HG03558 (cell line): ENCODE data around the gene COL13A1.

Experiments used
- ATAC-seq: cut with Tn5 transposase; IDR thresholded peaks from one replicate; pipeline ENCODE4 v1.9.1; 2021; ENCODE audit warnings: moderate number of reproducible peaks; ENCODE audit not compliant: unreplicated experiment; ENCODE audit errors: extremely low read depth

The COL13A1 gene

GRCh38 chr10:69842882-69843281, 41.2 kb downstream of the COL13A1 start:
- ATAC-seq, result no peak

GRCh38 chr10:69843923-69844322, 42.2 kb downstream of the COL13A1 start:
- ATAC-seq, result no peak

GRCh38 chr10:69844698-69845097, 43.0 kb downstream of the COL13A1 start:
- no peak for ATAC-seq

- no peak for ATAC-seq
Measured at GRCh38 chr10:69845574-69846292, 44.0 kb downstream of the COL13A1 start.

- ATAC-seq, result no peak
Measured at GRCh38 chr10:69846293-69846921, 44.7 kb downstream of the COL13A1 start.

GRCh38 chr10:69847458-69847857, 45.8 kb downstream of the COL13A1 start:
- no peak for ATAC-seq

GRCh38 chr10:69847883-69848282, 46.2 kb downstream of the COL13A1 start:
- no peak for ATAC-seq

- ATAC-seq, result no peak
Measured at GRCh38 chr10:69848454-69848853, 46.7 kb downstream of the COL13A1 start.

GRCh38 chr10:69849825-69850224, 48.1 kb downstream of the COL13A1 start:
- no peak for ATAC-seq

GRCh38 chr10:69850440-69850839, 48.7 kb downstream of the COL13A1 start:
- no peak for ATAC-seq

- ATAC-seq, result no peak
Measured at GRCh38 chr10:69851306-69851705, 49.6 kb downstream of the COL13A1 start.

- no peak for ATAC-seq
Measured at GRCh38 chr10:69853064-69853463, 51.4 kb downstream of the COL13A1 start.

GRCh38 chr10:69854511-69855345, 53.0 kb downstream of the COL13A1 start:
- no peak for ATAC-seq

- no peak for ATAC-seq
Measured at GRCh38 chr10:69855346-69856111, 53.8 kb downstream of the COL13A1 start.

GRCh38 chr10:69856601-69857166, 55.0 kb downstream of the COL13A1 start:
- ATAC-seq, result no peak

- no peak for ATAC-seq
Measured at GRCh38 chr10:69858201-69858600, 56.5 kb downstream of the COL13A1 start.

- ATAC-seq, result no peak
Measured at GRCh38 chr10:69860271-69860670, 58.6 kb downstream of the COL13A1 start.

GRCh38 chr10:69861251-69862240, 59.8 kb downstream of the COL13A1 start:
- no peak for ATAC-seq
